GM12878 (cell line): ENCODE measurements around the gene CHRDL2. TPM values are rescaled to one million over a fixed set of nuclear protein-coding genes. Genes with fewer than 3 reads are reported as not detected.
A peak's percentile ranks its signal among the peaks of the same experiment; 100 is the strongest.

Experiments used
- ATAC-seq: fragments of 200-7000 bp; cut with Tn5 transposase; 3 replicates; pipeline ENCODE4 v1.9.1; 2020; ENCODE audit warnings: mild to moderate bottlenecking, moderate library complexity
- BruUV-seq: library from RNA; stranded (reverse); fragments of 400-500 nt; replicated peaks from 2 replicates; lab custom pipeline; 2021; lab: Mats Ljungman, UMichigan
- CTCF ChIA-PET: fragments of 300-600 bp; sonication (Branson Sonifier 250); formaldehyde crosslinking; extraction: SDS; loops from one replicate; lab custom pipeline; 2021; ENCODE audit warnings: inconsistent platforms; lab: Yijun Ruan, JAX
- POLR2A ChIA-PET: fragments of 350-600 bp; formaldehyde crosslinking; extraction: SDS; loops from one replicate; lab custom pipeline; 2021; ENCODE audit warnings: inconsistent platforms; lab: Charles Lee
- RAD21 ChIA-PET: fragments of 300-600 bp; sonication (Branson Sonifier 250); formaldehyde crosslinking; loops from one replicate; lab custom pipeline; 2023; ENCODE audit warnings: antibody characterized with exemption; ENCODE audit not compliant: unreplicated experiment; lab: Charles Lee
- SMC1A ChIA-PET: fragments of 300-600 bp; sonication (Branson Sonifier 250); formaldehyde crosslinking; loops from one replicate; lab custom pipeline; 2023; ENCODE audit not compliant: unreplicated experiment, uncharacterized antibody; lab: Charles Lee
- DNase-seq: peaks from one replicate; pipeline ENCODE4 v3.0.0-alpha.2; 2011; ENCODE audit warnings: low read depth, low spot score
- FAIRE-seq: peaks from 3 replicates; lab custom pipeline; 2011; peaks lifted over from hg19 to GRCh38; lab: Jason Lieb, UNC
- H2AFZ ChIP-seq: 2 replicates; pipeline ENCODE4 v1.6.0; 2011; ENCODE audit warnings: low read depth, low read length, control low read depth; ENCODE audit not compliant: control insufficient read depth
- H3K27ac ChIP-seq: 2 replicates; pipeline ENCODE4 v1.5.1; 2011; ENCODE audit warnings: control low read depth; ENCODE audit not compliant: control insufficient read depth, insufficient read depth
- H3K27me3 ChIP-seq, 2 experiments: replicated peaks in 1 of 2; 2 replicates each; pipeline versions ENCODE4 v1.6.0 to v1.6.1; 2011; ENCODE audit warnings: low read length in 1 of 2; ENCODE audit not compliant: control insufficient read depth in 2 of 2, insufficient read depth in 2 of 2
- H3K36me3 ChIP-seq, 2 experiments: 2 replicates each; pipeline ENCODE4 v1.5.1; 2011; ENCODE audit warnings: low read length in 1 of 2; ENCODE audit not compliant: control insufficient read depth in 2 of 2, insufficient read depth in 2 of 2
- H3K4me1 ChIP-seq: 2 replicates; pipeline ENCODE4 v1.6.1; 2011; ENCODE audit warnings: mild to moderate bottlenecking, low read length, moderate library complexity, mixed read lengths; ENCODE audit not compliant: control insufficient read depth, insufficient read depth
- H3K4me2 ChIP-seq: 2 replicates; pipeline ENCODE4 v1.6.0; 2011; ENCODE audit warnings: control low read depth; ENCODE audit not compliant: control insufficient read depth, insufficient read depth
- H3K4me3 ChIP-seq: fragments of 200-600 bp; sonication (generic); 2 replicates; pipeline ENCODE4 v1.5.1; 2016
- H3K79me2 ChIP-seq: 2 replicates; pipeline ENCODE4 v1.6.0; 2011; ENCODE audit warnings: low read length; ENCODE audit not compliant: control insufficient read depth, insufficient read depth
- H3K9ac ChIP-seq: 2 replicates; pipeline ENCODE4 v1.8.0; 2011; ENCODE audit warnings: low read length, control low read depth, mixed read lengths; ENCODE audit not compliant: control insufficient read depth, insufficient read depth
- H3K9me3 ChIP-seq: replicated peaks from 3 replicates; pipeline ENCODE4 v1.5.1; 2011; ENCODE audit warnings: mild to moderate bottlenecking, low read length; ENCODE audit not compliant: control insufficient read depth, insufficient read depth
- H4K20me1 ChIP-seq: 2 replicates; pipeline ENCODE4 v1.6.0; 2011; ENCODE audit not compliant: control insufficient read depth, insufficient read depth
- ATF7 ChIP-seq: fragments of 450-650 bp; IDR thresholded peaks from 2 replicates; pipeline ENCODE4 v1.6.1; 2016; ENCODE audit warnings: low read depth, mild to moderate bottlenecking
- JUND ChIP-seq: IDR thresholded peaks from 2 replicates; pipeline ENCODE4 v1.6.1; 2012; ENCODE audit warnings: low read depth, mild to moderate bottlenecking, low read length, improper control_type of control experiment, moderate library complexity
- WRNIP1 ChIP-seq: IDR thresholded peaks from 2 replicates; pipeline ENCODE4 v1.6.1; 2011; ENCODE audit warnings: low read depth, low read length, improper control_type of control experiment, borderline replicate concordance
- ZSCAN29 ChIP-seq: fragments of 450-650 bp; IDR thresholded peaks from 2 replicates; pipeline ENCODE4 v1.6.1; 2017; ENCODE audit warnings: mild to moderate bottlenecking, moderate library complexity
- WGBS: methylation state at CpG from one replicate; pipeline ENCODE4 v1.1.6; 2016; ENCODE audit warnings: low lambda C conversion rate; ENCODE audit not compliant: insufficient replicate concordance, insufficient coverage; ENCODE audit errors: missing lambda C conversion rate; 5-methylcytosine and 5-hydroxymethylcytosine counted together
- in situ Hi-C: fragments of 300-500 bp; cut with MboI; formaldehyde crosslinking; loops from 9 replicates; pipeline ENCODE4 v1.14.3; 2018; ENCODE audit warnings: mixed read lengths
- intact Hi-C: fragments of 100-400 bp; cut with micrococcal nuclease; formaldehyde crosslinking; loops from one replicate; pipeline ENCODE4 v1.14.2; 2022; ENCODE audit not compliant: unreplicated experiment
- polyA plus RNA-seq, 11 experiments: library from polyadenylated mRNA; depleted of rRNA in 4 of 11; unstranded in 6 of 11; stranded (reverse) in 5 of 11; fragments of >200 nt; fragmentation: Nextera tagmentation in 4 of 11; fragmentation: Illumina TruSeq in 1 of 11; extraction: Ambion mirVana in 4 of 11; extraction: Trizol in 1 of 11; gene quantifications; 1 replicate in 1 of 11; 2 replicates in 10 of 11; pipeline versions ENCODE4 v1.2.1 to v1.2.3, GENCODE V29; 2011 to 2016; ENCODE audit warnings: inconsistent platforms in 2 of 11, missing spikeins in 2 of 11, low read depth in 1 of 11
- total RNA-seq, 4 experiments: library from RNA; depleted of rRNA in 3 of 4; stranded (reverse); fragments of >200 nt in 3 of 4; fragmentation: Illumina TruSeq in 1 of 4; extraction: Trizol in 1 of 4; gene quantifications; 2 replicates each; pipeline versions ENCODE4 v1.2.1 to v1.2.3, GENCODE V29; 2013 to 2021

Gene CHRDL2
- total and polyA plus RNA-seq, 10 of the 15 experiments (the other 5 are each of a cell fraction or from before 2014, with no cell fraction given): not detected

DNA sequence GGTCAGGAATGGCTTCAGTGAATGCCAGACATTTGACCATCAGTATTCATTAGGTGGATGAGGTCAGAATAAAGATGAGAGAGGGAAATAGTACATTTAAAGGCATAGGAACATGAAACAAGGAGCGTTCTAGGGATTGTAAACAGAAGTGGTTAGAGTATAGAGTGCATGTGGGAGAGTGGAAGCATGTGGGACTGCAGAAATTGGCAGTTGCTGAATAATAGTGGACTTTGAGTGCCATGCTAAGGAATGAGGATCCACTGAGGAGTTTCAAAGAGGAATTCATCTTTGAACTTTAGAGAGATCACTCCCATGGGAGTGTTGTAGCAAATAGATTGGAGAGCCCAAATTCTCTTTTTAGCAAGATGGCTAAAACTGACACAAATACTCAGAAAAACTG lies 25.3 kb upstream of the CHRDL2 start:
- no peak for FAIRE-seq
- 100% methylated on average over 1 of the region's 1 CpG for WGBS
- intact Hi-C loops: no loop called here

DNA sequence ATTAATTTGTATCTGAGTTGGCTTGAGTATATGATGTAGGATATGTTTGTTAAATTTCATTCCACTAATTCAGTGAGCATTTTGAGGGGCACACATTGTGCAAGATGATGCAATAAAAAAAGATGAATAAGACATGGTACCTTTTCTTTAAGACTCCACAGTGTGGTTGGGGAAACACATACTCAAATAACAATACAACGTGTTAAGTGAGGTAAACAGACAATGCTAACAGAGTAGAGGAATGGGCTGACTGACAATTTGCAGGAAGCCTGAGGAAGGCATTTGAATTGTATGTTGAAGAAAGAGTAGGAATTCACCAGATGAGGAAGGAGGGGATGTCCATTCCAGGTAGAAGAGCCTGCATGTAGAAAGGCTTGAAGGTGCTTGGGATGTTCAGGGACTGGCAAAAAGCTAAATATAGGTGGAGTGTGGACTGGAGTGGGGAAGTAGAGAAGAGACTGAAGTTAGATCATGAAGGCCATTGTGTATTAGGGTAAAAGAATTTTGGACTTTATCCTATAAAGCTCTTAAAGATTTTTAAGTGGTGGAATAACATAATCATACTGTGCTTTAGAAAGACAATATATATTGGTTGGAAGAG lies 24.3 kb upstream of the CHRDL2 start:
- Histone ChIP-seq H4K20me1 (no peaks in the 10 kb centered on the region), H3K27me3 (no peaks in the 10 kb centered on the region), H3K79me2 (peaks cover 48% of the 10 kb centered on the region), H3K36me3 (no peaks in the 10 kb centered on the region), H3K4me2 (peak overlapping the region; percentile 54), H3K4me1 (peaks cover 17% of the 10 kb centered on the region)
- peak; percentile 59 for ATAC-seq
- ChIA-PET SMC1A (interaction anchor here (0.7 to 1.4 kb wide), 6 partner anchors 14 to 155 kb away, joined by 3 to 5 read pairs (median 3); no protein-coding TSS in a partner anchor), CTCF (interaction anchor here (0.7 to 1.5 kb wide), 5 partner anchors 16 to 366 kb away, joined by 3 to 4 read pairs (median 4); no protein-coding TSS in a partner anchor)
- TF ChIP-seq JUND: no peak
- TF ChIP-seq, all 136 proteins: peak for 0
- ChIA-PET RAD21 (interaction anchor here (0.6 to 2.3 kb wide), 3 partner anchors 12 to 28 kb away, joined by 3 to 8 read pairs (median 3); no protein-coding TSS in a partner anchor), POLR2A (interaction anchor here (1.8 kb wide), 1 partner anchor 12 kb away, joined by 9 read pairs; no protein-coding TSS in a partner anchor)
- BruUV-seq: TSS peak; percentile 8
- 76% methylated on average over 1 of the region's 1 CpG for WGBS
- in situ Hi-C loops (no loop called here), intact Hi-C loops (loop anchor here (2.0 kb wide), 1 partner anchor 13 kb away; no protein-coding TSS in a partner anchor)
- no peak for DNase-seq
- Histone ChIP-seq H3K9me3 (peaks cover 3% of the 10 kb centered on the region; the same call in 1 of the 3 replicates), H3K4me3 (no peak overlapping the region), H3K27ac (no peak overlapping the region), H2AFZ (no peak overlapping the region), H3K9ac (no peak overlapping the region)
- FAIRE-seq: no peak

More for the DNA sequence above, 25.3 kb upstream of the CHRDL2 start:
- H4K20me1 ChIP-seq: no peaks in the 10 kb centered on the region
- H3K4me2 ChIP-seq: no peak overlapping the region
- no peaks in the 10 kb centered on the region for H3K27me3 ChIP-seq
- DNase-seq (no peak), ATAC-seq (no peak)
- no peak overlapping the region for H2AFZ ChIP-seq
- no peak for TF ChIP-seq ATF7
- no peak for TF ChIP-seq ZSCAN29
- no peak for TF ChIP-seq WRNIP1
- ChIA-PET CTCF (interaction anchor here (0.8 to 1.5 kb wide), 3 partner anchors 17 to 54 kb away, joined by 3 to 4 read pairs (median 4); no protein-coding TSS in a partner anchor), POLR2A (no interaction called here), RAD21 (no interaction called here), SMC1A (interaction anchor here (0.7 to 1.1 kb wide), 2 partner anchors 12 to 25 kb away, joined by 3 to 4 read pairs; no protein-coding TSS in a partner anchor)
- BruUV-seq: no TSS peak
- H3K4me1 ChIP-seq: peaks cover 12% of the 10 kb centered on the region
- H3K9ac ChIP-seq: no peak overlapping the region
- no peak overlapping the region for H3K4me3 ChIP-seq
- H3K79me2 ChIP-seq: peaks cover 40% of the 10 kb centered on the region
- H3K9me3 ChIP-seq: peaks cover 3% of the 10 kb centered on the region; the same call in 1 of the 3 replicates
- in situ Hi-C loops: no loop called here
- no peaks in the 10 kb centered on the region for H3K36me3 ChIP-seq
- H3K27ac ChIP-seq: no peak overlapping the region
